ENCODE measurements around the gene FDX2.

FDX2 gene

GRCh38 chr19:10315335-10316214 lies at the start of gene FDX2:
Gene FDX2, minus strand, starts transcription at chr19:10316015. Its CDS starts 19 bp downstream, at chr19:10315996.
- no peaks in the 10 kb centered on the region for H3K27me3 Mint-ChIP-seq
- no peaks in the 10 kb centered on the region for H3K9me3 Mint-ChIP-seq
- H3K4me3 Mint-ChIP-seq: peak within 1 kb of the TSS; percentile 93
- H3K36me3 Mint-ChIP-seq (ENCODE audit: low read depth): peaks cover 39% of the 10 kb centered on the region
- peak within 1 kb of the TSS; percentile 81 for H3K27ac Mint-ChIP-seq
- H3K4me1 Mint-ChIP-seq (ENCODE audit: low read depth): peaks cover 21% of the 10 kb centered on the region

DNA sequence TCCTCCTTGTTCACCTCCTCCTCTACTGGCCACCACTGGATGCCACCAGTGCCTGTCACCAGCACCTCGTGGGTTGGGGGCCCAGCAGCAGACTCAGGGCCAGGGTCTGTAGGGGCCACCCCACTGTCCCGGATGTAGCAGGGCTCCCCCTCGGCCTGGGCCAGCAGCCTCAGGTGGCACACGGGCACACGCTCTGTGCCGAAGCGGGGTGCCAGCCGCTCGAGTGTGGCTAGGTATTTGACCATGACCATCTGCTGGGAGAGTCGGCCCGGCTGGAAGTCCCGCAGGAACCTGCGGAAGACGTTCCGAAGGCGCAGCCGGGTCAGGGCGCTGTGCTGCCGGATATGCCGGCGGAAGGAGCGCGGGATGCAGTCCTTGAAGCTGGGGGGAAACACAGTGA lies 49.7 kb upstream of the FDX2 start:
- Mint-ChIP-seq H3K4me3 (no peak overlapping the region), H3K9me3 (no peaks in the 10 kb centered on the region), H3K27ac (no peak overlapping the region), H3K27me3 (no peaks in the 10 kb centered on the region), H3K36me3 (ENCODE audit: low read depth) (peaks cover 44% of the 10 kb centered on the region), H3K4me1 (ENCODE audit: low read depth) (no peaks in the 10 kb centered on the region)

DNA sequence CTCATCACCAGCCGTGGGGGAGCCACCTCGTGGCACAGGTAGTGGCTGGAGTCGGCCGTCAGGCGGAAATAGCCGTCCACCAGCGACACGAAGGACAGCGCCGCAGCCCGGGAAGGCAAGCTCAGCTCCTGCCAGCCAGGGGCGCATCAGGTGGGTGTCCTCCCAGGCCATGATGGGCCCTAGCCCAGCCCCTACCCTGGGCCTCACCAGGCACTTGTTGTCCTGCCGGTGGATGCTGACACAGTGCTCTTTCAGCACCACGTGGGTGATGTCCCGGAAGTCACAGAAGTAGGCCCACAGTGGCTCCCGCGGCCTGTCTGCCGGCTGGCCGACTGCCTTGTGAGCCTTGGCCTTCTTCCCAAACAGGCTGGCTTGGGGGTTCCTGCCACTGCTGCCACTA lies 48.8 kb upstream of the FDX2 start:
- Mint-ChIP-seq H3K27ac (no peak overlapping the region), H3K27me3 (no peaks in the 10 kb centered on the region), H3K9me3 (no peaks in the 10 kb centered on the region), H3K4me3 (no peak overlapping the region), H3K36me3 (ENCODE audit: low read depth) (peaks cover 41% of the 10 kb centered on the region), H3K4me1 (ENCODE audit: low read depth) (no peaks in the 10 kb centered on the region)

GRCh38 chr19:10363789-10364281 lies 48.0 kb upstream of the FDX2 start:
- Mint-ChIP-seq H3K4me1 (ENCODE audit: low read depth) (no peaks in the 10 kb centered on the region), H3K27me3 (no peaks in the 10 kb centered on the region), H3K36me3 (ENCODE audit: low read depth) (peaks cover 39% of the 10 kb centered on the region), H3K4me3 (no peak overlapping the region), H3K9me3 (no peaks in the 10 kb centered on the region), H3K27ac (no peak overlapping the region)

GRCh38 chr19:10362259-10362658 lies 46.4 kb upstream of the FDX2 start:
- no peak overlapping the region for H3K27ac Mint-ChIP-seq
- peaks cover 29% of the 10 kb centered on the region for H3K36me3 Mint-ChIP-seq (ENCODE audit: low read depth)
- no peak overlapping the region for H3K4me3 Mint-ChIP-seq
- H3K27me3 Mint-ChIP-seq: no peaks in the 10 kb centered on the region
- H3K9me3 Mint-ChIP-seq: no peaks in the 10 kb centered on the region
- no peaks in the 10 kb centered on the region for H3K4me1 Mint-ChIP-seq (ENCODE audit: low read depth)

DNA sequence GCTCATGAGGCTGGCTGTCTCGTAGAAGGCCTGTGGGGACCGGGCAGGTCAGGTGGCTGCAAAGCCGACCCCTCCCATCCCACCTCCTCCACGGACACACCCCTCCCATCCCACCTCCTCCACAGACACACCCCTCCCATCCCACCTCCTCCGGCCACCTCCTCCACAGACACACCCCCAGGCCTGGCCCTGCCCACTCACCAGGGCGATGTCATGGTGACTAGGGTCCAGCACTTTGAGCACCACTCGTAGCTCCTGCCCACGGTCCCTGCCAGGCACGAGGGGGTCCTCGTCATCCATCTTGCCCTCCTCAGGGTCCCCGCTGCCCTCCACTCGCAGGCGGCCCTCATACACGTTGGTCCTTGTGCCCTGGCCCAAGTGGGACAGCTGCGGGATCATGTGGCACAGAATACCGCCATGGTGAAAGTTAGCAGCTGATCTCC lies 45.8 kb upstream of the FDX2 start:
- Mint-ChIP-seq H3K27ac (no peak overlapping the region), H3K4me1 (ENCODE audit: low read depth) (no peaks in the 10 kb centered on the region), H3K4me3 (no peak overlapping the region), H3K9me3 (no peaks in the 10 kb centered on the region), H3K36me3 (ENCODE audit: low read depth) (peaks cover 29% of the 10 kb centered on the region), H3K27me3 (no peaks in the 10 kb centered on the region)

GRCh38 chr19:10356431-10356830 lies 40.6 kb upstream of the FDX2 start:
- H3K27ac Mint-ChIP-seq: no peak overlapping the region
- H3K4me3 Mint-ChIP-seq: no peak overlapping the region
- H3K27me3 Mint-ChIP-seq: no peaks in the 10 kb centered on the region
- no peaks in the 10 kb centered on the region for H3K4me1 Mint-ChIP-seq (ENCODE audit: low read depth)
- H3K36me3 Mint-ChIP-seq (ENCODE audit: low read depth): peaks cover 38% of the 10 kb centered on the region
- H3K9me3 Mint-ChIP-seq: no peaks in the 10 kb centered on the region

GRCh38 chr19:10353793-10354391 lies 38.1 kb upstream of the FDX2 start:
- Mint-ChIP-seq H3K27ac (no peak overlapping the region), H3K9me3 (no peaks in the 10 kb centered on the region), H3K4me1 (ENCODE audit: low read depth) (no peaks in the 10 kb centered on the region), H3K4me3 (no peak overlapping the region), H3K36me3 (ENCODE audit: low read depth) (peaks cover 27% of the 10 kb centered on the region), H3K27me3 (no peaks in the 10 kb centered on the region)

GRCh38 chr19:10352764-10353671 lies 37.2 kb upstream of the FDX2 start:
- Mint-ChIP-seq H3K9me3 (no peaks in the 10 kb centered on the region), H3K4me3 (no peak overlapping the region), H3K27me3 (no peaks in the 10 kb centered on the region), H3K27ac (no peak overlapping the region), H3K4me1 (ENCODE audit: low read depth) (no peaks in the 10 kb centered on the region), H3K36me3 (ENCODE audit: low read depth) (peaks cover 27% of the 10 kb centered on the region)

DNA sequence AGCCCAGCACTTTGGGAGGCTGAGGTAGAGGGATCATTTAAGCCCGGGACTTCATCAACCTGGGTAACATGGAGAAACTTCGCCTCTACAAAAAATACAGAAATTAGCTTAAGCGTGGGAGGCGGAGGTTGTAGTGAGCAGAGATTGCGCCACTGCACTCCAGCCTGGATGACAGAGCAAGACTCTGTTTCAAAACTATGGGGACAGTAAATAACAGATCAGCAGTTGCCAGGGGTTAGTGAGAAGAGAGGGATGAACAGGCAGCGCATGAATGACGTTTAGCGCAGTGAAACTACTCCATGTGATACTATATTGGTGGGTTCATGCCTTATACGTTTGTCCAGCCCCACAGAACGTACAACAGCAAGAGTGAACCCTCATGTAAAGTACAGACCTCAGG lies 30.7 kb upstream of the FDX2 start:
- H3K4me1 Mint-ChIP-seq (ENCODE audit: low read depth): peaks cover 6% of the 10 kb centered on the region
- H3K9me3 Mint-ChIP-seq: no peaks in the 10 kb centered on the region
- H3K36me3 Mint-ChIP-seq (ENCODE audit: low read depth): peaks cover 3% of the 10 kb centered on the region
- H3K4me3 Mint-ChIP-seq: no peak overlapping the region
- H3K27ac Mint-ChIP-seq: no peak overlapping the region
- no peaks in the 10 kb centered on the region for H3K27me3 Mint-ChIP-seq

DNA sequence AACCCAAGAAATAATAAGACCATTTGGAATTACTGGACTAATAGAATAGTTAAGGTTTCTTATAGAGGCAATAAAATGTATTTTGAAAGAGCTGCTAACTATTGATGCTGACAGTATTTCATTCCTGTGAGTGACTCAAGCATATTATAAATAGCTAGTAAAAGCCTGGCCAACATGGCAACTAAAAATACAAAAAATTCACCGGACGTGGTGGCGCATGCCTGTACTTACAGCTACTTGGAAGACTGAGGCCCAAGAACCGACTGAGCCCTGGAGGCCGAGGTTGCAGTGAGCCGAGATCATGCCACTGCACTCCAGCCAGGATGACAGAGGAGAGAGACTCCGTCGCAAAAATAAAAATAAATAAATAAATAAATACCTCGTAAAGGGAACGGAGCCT lies 29.0 kb upstream of the FDX2 start:
- no peaks in the 10 kb centered on the region for H3K27me3 Mint-ChIP-seq
- H3K9me3 Mint-ChIP-seq: no peaks in the 10 kb centered on the region

DNA sequence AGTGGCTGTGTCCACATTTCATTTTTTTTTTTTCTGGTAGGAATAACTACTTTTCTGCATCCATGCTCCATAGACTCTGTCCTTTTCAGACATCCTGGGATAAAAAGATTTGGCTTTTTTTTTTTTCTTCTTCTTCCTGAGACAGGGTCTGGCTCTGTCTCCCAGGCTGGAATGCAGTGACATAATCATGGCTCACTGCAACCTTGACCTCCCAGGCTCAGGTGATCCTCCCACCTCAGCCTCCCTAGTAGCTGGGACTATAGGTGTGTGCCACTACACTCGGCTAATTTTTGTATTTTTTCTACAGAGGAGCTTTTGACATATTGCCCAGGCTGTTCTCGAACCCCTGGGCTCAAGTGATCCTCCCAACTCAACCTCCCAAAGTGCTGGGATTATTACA lies 27.7 kb upstream of the FDX2 start:
- peaks cover under 1% of the 10 kb centered on the region for H3K36me3 Mint-ChIP-seq (ENCODE audit: low read depth)
- H3K27ac Mint-ChIP-seq: no peak overlapping the region
- H3K27me3 Mint-ChIP-seq: no peaks in the 10 kb centered on the region
- peaks cover 29% of the 10 kb centered on the region for H3K4me1 Mint-ChIP-seq (ENCODE audit: low read depth)
- no peak overlapping the region for H3K4me3 Mint-ChIP-seq
- no peaks in the 10 kb centered on the region for H3K9me3 Mint-ChIP-seq

More for the DNA sequence above, 29.0 kb upstream of the FDX2 start:
- peaks cover 17% of the 10 kb centered on the region for H3K4me1 Mint-ChIP-seq (ENCODE audit: low read depth)
- no peak overlapping the region for H3K27ac Mint-ChIP-seq
- H3K36me3 Mint-ChIP-seq (ENCODE audit: low read depth): no peaks in the 10 kb centered on the region
- no peak overlapping the region for H3K4me3 Mint-ChIP-seq

DNA sequence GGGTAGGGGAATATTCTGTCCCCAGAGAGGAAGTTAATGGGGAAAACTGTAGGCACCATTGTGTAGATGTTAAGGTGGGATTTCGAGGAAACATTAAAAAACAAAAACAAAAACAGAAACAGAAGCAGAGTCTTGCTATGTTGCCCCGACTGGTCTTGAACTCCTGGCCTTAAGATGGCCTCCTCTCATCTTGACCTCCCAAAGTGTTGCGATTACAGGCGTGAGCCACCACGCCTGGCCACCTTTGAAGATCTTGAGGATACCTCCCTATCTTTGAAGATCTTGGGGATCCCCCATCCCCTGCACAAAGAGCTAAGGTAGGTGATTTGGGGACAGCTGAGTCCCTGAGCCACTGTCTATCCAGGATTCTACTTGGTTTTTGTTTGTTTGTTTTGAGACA lies 24.2 kb upstream of the FDX2 start:
- peak overlapping the region; percentile 88 for H3K27ac Mint-ChIP-seq
- no peaks in the 10 kb centered on the region for H3K27me3 Mint-ChIP-seq
- peak overlapping the region; percentile 89 for H3K4me3 Mint-ChIP-seq
- H3K9me3 Mint-ChIP-seq: no peaks in the 10 kb centered on the region
- H3K36me3 Mint-ChIP-seq (ENCODE audit: low read depth): peaks cover 9% of the 10 kb centered on the region
- peaks cover 38% of the 10 kb centered on the region for H3K4me1 Mint-ChIP-seq (ENCODE audit: low read depth)

DNA sequence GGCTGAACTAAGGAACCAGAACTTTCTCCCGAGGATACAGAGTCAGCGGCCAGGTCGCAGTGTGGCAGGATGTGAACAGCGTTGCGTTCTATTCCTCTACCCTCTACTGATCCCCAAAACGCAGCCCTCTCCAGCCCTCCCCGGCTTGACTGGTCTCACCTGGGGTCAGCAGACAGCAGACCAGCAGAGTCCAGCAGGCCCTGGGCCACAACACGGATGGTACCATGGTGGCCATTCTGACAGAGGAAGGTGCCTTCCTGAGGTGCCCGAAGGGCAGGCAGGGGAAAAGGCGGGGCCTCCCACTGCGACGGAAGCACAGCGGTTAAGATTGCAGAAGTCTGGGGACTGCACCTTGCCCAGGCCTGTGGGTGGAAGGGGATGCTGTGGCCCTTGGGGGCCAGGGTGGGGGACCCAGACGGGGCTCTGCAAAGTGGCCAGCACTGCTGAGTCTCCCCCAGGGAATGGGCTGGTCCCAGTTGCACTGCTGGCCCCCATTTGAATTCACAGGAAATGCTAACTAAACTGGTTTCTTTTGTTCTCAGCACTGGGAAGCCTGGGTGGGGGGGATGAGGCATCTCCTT lies 23.7 kb upstream of the FDX2 start, which contains the start of gene ICAM3:
TSS of gene ICAM3 (minus strand) at position 245 of the 581 bp plus-strand sequence. CDS start at position 235, 10 bp downstream.
- Mint-ChIP-seq H3K9me3 (no peaks in the 10 kb centered on the region), H3K27me3 (no peaks in the 10 kb centered on the region), H3K4me1 (ENCODE audit: low read depth) (peaks cover 42% of the 10 kb centered on the region), H3K36me3 (ENCODE audit: low read depth) (peaks cover 9% of the 10 kb centered on the region), H3K4me3 (peak within 1 kb of the TSS; percentile 89), H3K27ac (peak within 1 kb of the TSS; percentile 88)

Data from stimulated activated naive CD8-positive, alpha-beta T cell treated with anti-CD3 and anti-CD28 coated beads, Interleukin-15, Interleukin-2, amounts not matched to agents 100 ng/mL and 50 ng/mL, for 24 hours (primary cell).